BJ (cell line): ENCODE measurements around the gene HTR7. TPM values are rescaled to one million over a fixed set of nuclear protein-coding genes. Genes with fewer than 3 reads are reported as not detected.

Experiments used
- CTCF ChIA-PET: fragments of 350-600 bp; formaldehyde crosslinking; extraction: SDS; loops from one replicate; lab custom pipeline; 2021; ENCODE audit warnings: antibody characterized with exemption, inconsistent platforms; lab: Yijun Ruan, JAX
- POLR2A ChIA-PET: fragments of 300-600 bp; sonication (Branson Sonifier 250); formaldehyde crosslinking; extraction: SDS; loops from one replicate; lab custom pipeline; 2021; ENCODE audit warnings: antibody characterized with exemption; lab: Charles Lee
- DNase-seq: peaks from one replicate; pipeline ENCODE4 v3.0.0-alpha.2; 2011; ENCODE audit warnings: low read depth
- H3K27me3 ChIP-seq: 2 replicates; pipeline ENCODE4 v1.6.0; 2011; ENCODE audit warnings: low read length; ENCODE audit not compliant: control insufficient read depth, insufficient read depth
- H3K36me3 ChIP-seq: 2 replicates; pipeline ENCODE4 v1.5.1; 2011; ENCODE audit warnings: low read length; ENCODE audit not compliant: control insufficient read depth, insufficient read depth
- H3K4me3 ChIP-seq: 2 replicates; pipeline ENCODE4 v1.5.1; 2011; ENCODE audit warnings: low read depth, mild to moderate bottlenecking, control low read depth, low read length
- polyA plus RNA-seq: library from polyadenylated mRNA; depleted of rRNA; stranded (reverse); fragments of >200 nt; gene quantifications from 2 replicates; pipeline ENCODE4 v1.2.3, GENCODE V29; 2011
- TF ChIP-seq, protein P1 (sequence below): IDR thresholded peaks from 2 replicates; pipeline ENCODE4 v1.5.1; 2011; ENCODE audit warnings: low read depth, mild to moderate bottlenecking, control low read depth, inconsistent platforms, low read length, moderate library complexity; ENCODE audit not compliant: insufficient read depth

HTR7 gene
- polyA plus RNA-seq, 1 experiment = 0.16 TPM

DNA sequence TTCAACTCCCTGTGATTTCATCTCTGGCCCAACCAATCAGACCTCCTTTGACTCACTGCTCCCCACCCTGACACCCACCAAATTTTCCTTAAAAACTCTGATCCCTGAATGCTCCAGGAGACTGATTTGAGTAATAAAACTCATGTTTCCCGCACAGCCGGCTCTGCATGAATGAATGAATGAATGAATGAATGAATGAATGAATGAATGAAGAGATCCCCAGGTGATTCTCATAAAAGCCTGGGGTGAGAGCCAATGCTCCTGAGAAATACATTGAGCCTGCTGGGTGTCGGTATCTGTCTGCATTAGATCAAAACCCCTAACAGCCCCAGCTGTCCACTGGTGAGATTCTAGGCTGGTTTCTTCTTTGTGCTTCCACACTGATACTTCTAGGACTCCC lies 58.7 kb downstream of the HTR7 start:
- POLR2A ChIA-PET = no interaction called here
- Histone ChIP-seq H3K36me3 (no peaks in the 10 kb centered on the region), H3K27me3 (no peaks in the 10 kb centered on the region), H3K4me3 (no peak overlapping the region)
- TF ChIP-seq, protein P1, sequence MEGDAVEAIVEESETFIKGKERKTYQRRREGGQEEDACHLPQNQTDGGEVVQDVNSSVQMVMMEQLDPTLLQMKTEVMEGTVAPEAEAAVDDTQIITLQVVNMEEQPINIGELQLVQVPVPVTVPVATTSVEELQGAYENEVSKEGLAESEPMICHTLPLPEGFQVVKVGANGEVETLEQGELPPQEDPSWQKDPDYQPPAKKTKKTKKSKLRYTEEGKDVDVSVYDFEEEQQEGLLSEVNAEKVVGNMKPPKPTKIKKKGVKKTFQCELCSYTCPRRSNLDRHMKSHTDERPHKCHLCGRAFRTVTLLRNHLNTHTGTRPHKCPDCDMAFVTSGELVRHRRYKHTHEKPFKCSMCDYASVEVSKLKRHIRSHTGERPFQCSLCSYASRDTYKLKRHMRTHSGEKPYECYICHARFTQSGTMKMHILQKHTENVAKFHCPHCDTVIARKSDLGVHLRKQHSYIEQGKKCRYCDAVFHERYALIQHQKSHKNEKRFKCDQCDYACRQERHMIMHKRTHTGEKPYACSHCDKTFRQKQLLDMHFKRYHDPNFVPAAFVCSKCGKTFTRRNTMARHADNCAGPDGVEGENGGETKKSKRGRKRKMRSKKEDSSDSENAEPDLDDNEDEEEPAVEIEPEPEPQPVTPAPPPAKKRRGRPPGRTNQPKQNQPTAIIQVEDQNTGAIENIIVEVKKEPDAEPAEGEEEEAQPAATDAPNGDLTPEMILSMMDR = no peak
- CTCF ChIA-PET = interaction anchor here (1.3 to 2.0 kb wide), 2 partner anchors 11 to 13 kb away, joined by 3 to 14 read pairs; no protein-coding TSS in a partner anchor
- DNase-seq = no peak

DNA sequence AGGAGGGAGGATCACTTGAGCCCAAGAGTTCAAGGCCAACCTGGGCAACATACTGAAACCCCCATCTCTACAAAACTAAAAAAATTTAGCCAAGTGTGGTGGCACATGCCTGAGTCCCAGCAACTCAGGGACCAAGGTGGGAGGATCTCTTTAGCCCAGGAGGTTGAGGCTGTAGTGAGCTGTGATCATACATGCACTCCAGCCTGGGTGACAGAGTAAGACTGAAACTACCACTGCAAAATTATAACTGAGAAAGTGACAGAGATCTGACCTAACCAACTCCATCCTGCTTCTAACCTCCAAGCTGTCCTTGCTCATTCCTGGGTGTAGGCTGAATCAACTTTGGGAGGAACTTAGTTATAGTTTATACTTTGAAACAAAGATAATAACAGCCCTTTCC lies 59.4 kb downstream of the HTR7 start:
- H3K4me3 ChIP-seq = no peak overlapping the region
- POLR2A ChIA-PET = no interaction called here
- TF ChIP-seq, protein P1 = no peak
- no peaks in the 10 kb centered on the region for H3K36me3 ChIP-seq
- H3K27me3 ChIP-seq = no peaks in the 10 kb centered on the region
- no peak for DNase-seq
- CTCF ChIA-PET = interaction anchor here (1.2 to 2.0 kb wide), 4 partner anchors 8 to 48 kb away, joined by 3 to 14 read pairs (median 3); no protein-coding TSS in a partner anchor

DNA sequence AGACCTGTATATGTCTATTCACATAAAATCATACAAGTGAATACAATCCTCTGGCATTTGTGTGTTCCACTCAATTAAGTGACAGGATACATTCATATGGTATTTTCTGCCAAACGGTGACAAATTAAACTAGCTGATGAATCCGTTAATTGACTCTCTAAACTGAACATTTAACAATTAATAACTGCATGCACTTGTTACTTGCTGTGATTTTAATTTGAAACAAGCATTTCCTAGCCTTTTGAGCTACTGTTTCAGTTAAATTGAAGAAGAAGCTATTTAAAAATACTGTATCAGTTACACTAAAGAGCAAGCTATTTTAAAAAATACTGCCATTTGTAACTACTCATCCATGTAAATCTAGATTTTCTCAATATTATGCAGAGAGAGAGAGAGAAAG lies 67.4 kb downstream of the HTR7 start:
- POLR2A ChIA-PET = no interaction called here

DNA sequence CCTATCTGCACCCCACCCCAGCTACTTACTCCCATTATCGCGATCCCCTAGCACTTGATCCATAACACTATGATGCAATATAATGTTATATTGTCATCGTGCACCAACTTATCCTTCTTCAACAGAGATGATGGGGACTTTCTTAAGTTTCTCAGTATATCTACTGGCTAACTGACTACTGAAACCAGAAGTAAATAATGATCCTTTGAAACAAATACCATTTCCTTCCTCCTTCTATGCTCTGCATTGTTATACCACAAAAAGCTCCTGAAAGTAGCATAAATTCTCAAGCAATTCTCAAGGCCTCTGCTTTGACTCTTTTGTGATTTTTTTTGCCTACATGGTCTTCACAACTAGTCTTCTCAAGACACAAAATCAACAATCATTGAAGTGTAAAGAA lies 68.9 kb downstream of the HTR7 start:
- H3K4me3 ChIP-seq = no peak overlapping the region
- no peaks in the 10 kb centered on the region for H3K36me3 ChIP-seq
- peaks cover 3% of the 10 kb centered on the region for H3K27me3 ChIP-seq
- no peak for DNase-seq
- ChIA-PET POLR2A (no interaction called here), CTCF (interaction anchor here (0.9 to 3.7 kb wide), 15 partner anchors 10 to 994 kb away, joined by 3 to 26 read pairs (median 6); no protein-coding TSS in a partner anchor)
- TF ChIP-seq, protein P1 = no peak

More for the DNA sequence above, 67.4 kb downstream of the HTR7 start:
- H3K36me3 ChIP-seq = no peaks in the 10 kb centered on the region
- H3K27me3 ChIP-seq = peaks cover 3% of the 10 kb centered on the region
- TF ChIP-seq, protein P1 = no peak
- CTCF ChIA-PET = interaction anchor here (0.7 kb wide), 1 partner anchor 23 kb away, joined by 4 read pairs; no protein-coding TSS in a partner anchor
- DNase-seq = no peak
- no peak overlapping the region for H3K4me3 ChIP-seq

DNA sequence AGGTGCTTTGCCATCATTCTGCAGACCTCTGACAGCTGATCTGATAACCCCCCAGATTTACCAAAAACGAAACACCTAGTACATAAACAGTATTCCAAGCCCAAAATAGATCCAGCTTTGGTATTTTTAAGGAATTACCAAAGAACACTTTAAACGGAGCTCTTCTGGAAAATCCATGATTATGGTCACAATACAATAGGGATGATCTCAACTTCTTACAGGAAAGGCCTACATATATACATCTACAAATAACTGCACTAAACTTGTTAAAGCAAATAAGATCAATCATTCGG lies 69.7 kb downstream of the HTR7 start:
- TF ChIP-seq, protein P1 = no peak
- Histone ChIP-seq H3K4me3 (no peak overlapping the region), H3K27me3 (peaks cover 3% of the 10 kb centered on the region), H3K36me3 (no peaks in the 10 kb centered on the region)
- ChIA-PET CTCF (interaction anchor here (0.5 to 3.7 kb wide), 32 partner anchors 10 to 1357 kb away, joined by 3 to 26 read pairs (median 4); partner anchors contain the start of gene HTR7), POLR2A (no interaction called here)
- DNase-seq = no peak
